HepG2 (cell line): ENCODE measurements around the gene NAA16. TPM values are rescaled to one million over a fixed set of nuclear protein-coding genes. Genes with fewer than 3 reads are reported as not detected.
A peak's percentile ranks its signal among the peaks of the same experiment; 100 is the strongest.
"Not testable (repeated sequence)": the region's sequence is repeated elsewhere in the genome, so short reads cannot be mapped to it uniquely, and the experiment has no call there.

ENCODE experiments used
- ATAC-seq: fragments of 200-7000 bp; cut with Tn5 transposase; 3 replicates; pipeline ENCODE4 v1.9.1; 2020; ENCODE audit warnings: mild to moderate bottlenecking, moderate library complexity
- BruUV-seq: library from RNA; stranded (reverse); fragments of 400-500 nt; replicated peaks from 2 replicates; lab custom pipeline; 2021; lab: Mats Ljungman, UMichigan
- CTCF ChIA-PET: fragments of 300-600 bp; formaldehyde crosslinking; extraction: SDS; loops from one replicate; lab custom pipeline; 2021; ENCODE audit warnings: low total read pairs, inconsistent platforms, low intra/inter-chr PET ratio; lab: Yijun Ruan, JAX
- POLR2A ChIA-PET: fragments of 350-600 bp; sonication (Branson Sonifier 250); formaldehyde crosslinking; loops from one replicate; lab custom pipeline; 2020; ENCODE audit warnings: antibody characterized with exemption, inconsistent platforms; lab: Yijun Ruan, JAX
- DNase-seq: peaks from one replicate; pipeline ENCODE4 v3.0.0-alpha.2; 2015; ENCODE audit warnings: low spot score
- FAIRE-seq: peaks from 3 replicates; lab custom pipeline; 2011; peaks lifted over from hg19 to GRCh38; lab: Jason Lieb, UNC
- H2AFZ ChIP-seq: one replicate; pipeline ENCODE4 v1.6.1; 2011; ENCODE audit warnings: low read length, inconsistent platforms
- H3K27ac ChIP-seq: fragments of 300-600 bp; 3 replicates; pipeline ENCODE4 v1.8.0; 2011; ENCODE audit warnings: mixed run types, mild to moderate bottlenecking, mixed read lengths, low read length, inconsistent platforms; ENCODE audit not compliant: insufficient read depth; ENCODE audit errors: extremely low read length
- H3K27me3 ChIP-seq, 2 experiments: fragments of 200-600 bp in 1 of 2; 2 replicates in 1 of 2; 3 replicates in 1 of 2; pipeline versions ENCODE4 v1.6.0 to v1.8.0; 2011; ENCODE audit warnings: low read length in 2 of 2, mild to moderate bottlenecking in 2 of 2, moderate library complexity in 2 of 2, inconsistent platforms in 1 of 2; ENCODE audit not compliant: insufficient read depth in 2 of 2, control insufficient read depth in 1 of 2
- H3K36me3 ChIP-seq, 2 experiments: fragments of 200-600 bp in 1 of 2; replicated peaks in 1 of 2; 2 replicates in 1 of 2; 3 replicates in 1 of 2; pipeline versions ENCODE4 v1.5.1 to v1.8.0; 2011; ENCODE audit warnings: low read length in 2 of 2, inconsistent platforms in 1 of 2; ENCODE audit not compliant: insufficient read depth in 2 of 2, control insufficient read depth in 1 of 2
- H3K4me1 ChIP-seq: 2 replicates; pipeline ENCODE4 v1.5.1; 2012; ENCODE audit warnings: low read length, inconsistent platforms; ENCODE audit not compliant: insufficient read depth
- H3K4me2 ChIP-seq: 2 replicates; pipeline ENCODE4 v1.6.0; 2011; ENCODE audit warnings: low read depth, low read length, inconsistent platforms
- H3K4me3 ChIP-seq, 3 experiments: fragments of 200-600 bp in 1 of 3; sonication (generic), shearing (Covaris generic) in 1 of 3; replicated peaks in 1 of 3; 2 replicates each; pipeline ENCODE4 v1.5.1; 2011 to 2016; ENCODE audit warnings: low read length in 3 of 3, inconsistent platforms in 2 of 3, low read depth in 2 of 3, mild to moderate bottlenecking in 2 of 3, control low read depth in 1 of 3, mixed read lengths in 1 of 3; ENCODE audit not compliant: insufficient read depth in 1 of 3
- H3K79me2 ChIP-seq: one replicate; pipeline ENCODE4 v1.6.1; 2011; ENCODE audit warnings: low read length, inconsistent platforms; ENCODE audit not compliant: insufficient read depth
- H3K9ac ChIP-seq: 2 replicates; pipeline ENCODE4 v1.6.0; 2011; ENCODE audit warnings: mild to moderate bottlenecking, low read depth, low read length, inconsistent platforms; ENCODE audit not compliant: insufficient read depth
- H3K9me3 ChIP-seq: 2 replicates; pipeline ENCODE4 v1.5.1; 2012; ENCODE audit warnings: mild to moderate bottlenecking, low read length
- H4K20me1 ChIP-seq: 2 replicates; pipeline ENCODE4 v1.6.0; 2011; ENCODE audit warnings: inconsistent platforms, mild to moderate bottlenecking, low read length, moderate library complexity; ENCODE audit not compliant: insufficient read depth
- CEBPB ChIP-seq: IDR thresholded peaks from 2 replicates; pipeline ENCODE4 v1.6.1; 2011; ENCODE audit warnings: low read depth, low read length, improper control_type of control experiment, borderline replicate concordance
- PRDM4 ChIP-seq: sonication (generic); formaldehyde crosslinking; IDR thresholded peaks from 2 replicates; pipeline ENCODE4 v1.9.0; 2021; ENCODE audit warnings: missing genetic modification reagents, borderline replicate concordance
- WIZ ChIP-seq: sonication (generic); formaldehyde crosslinking; IDR thresholded peaks from 2 replicates; pipeline ENCODE4 v1.5.1; 2020; ENCODE audit warnings: mild to moderate bottlenecking, missing genetic modification reagents
- WGBS: methylation state at CpG from one replicate; pipeline ENCODE4 v1.1.6; 2017; ENCODE audit warnings: low lambda C conversion rate; 5-methylcytosine and 5-hydroxymethylcytosine counted together
- in situ Hi-C: cut with HindIII; loops from 2 replicates; pipeline ENCODE4 v1.10.0; 2017; ENCODE audit warnings: low pct_unique_long_range_greater_than_20kb; ENCODE audit not compliant: extremely low pct_ligation_motif_present
- intact Hi-C: fragments of 100-400 bp; cut with micrococcal nuclease; formaldehyde crosslinking; loops from one replicate; pipeline ENCODE4 v1.10.0; 2022; ENCODE audit not compliant: unreplicated experiment
- polyA plus RNA-seq, 8 experiments: library from polyadenylated mRNA; depleted of rRNA in 3 of 8; stranded (reverse) in 7 of 8; unstranded in 1 of 8; fragments of >200 nt; fragmentation: Illumina TruSeq in 4 of 8; extraction: Trizol in 4 of 8; gene quantifications; 2 replicates each; pipeline versions ENCODE4 v1.2.1 to v1.2.3, GENCODE V29; 2011 to 2016; ENCODE audit warnings: low read depth in 4 of 8, missing spikeins in 1 of 8, mixed read lengths in 1 of 8; ENCODE audit not compliant: insufficient read depth in 1 of 8
- total RNA-seq, 5 experiments: library from RNA; depleted of rRNA; stranded (reverse); fragments of >200 nt; fragmentation: Illumina TruSeq; extraction: Trizol; gene quantifications; 2 replicates each; pipeline ENCODE4 v1.2.3, GENCODE V29; 2016; ENCODE audit warnings: low read depth in 1 of 5

The NAA16 gene
- total and polyA plus RNA-seq, 2 of the 13 experiments (the other 11 are each of a cell fraction or from before 2014, with no cell fraction given), result 9.2 to 15.1 TPM

- TF ChIP-seq PRDM4 (CRISPR knock-in tag), result no peak
Measured at GRCh38 chr13:41274881-41275280, 36.2 kb upstream of the NAA16 start (continued).

- Histone ChIP-seq H3K4me3 (no peak overlapping the region), H3K36me3 (no peaks in the 10 kb centered on the region), H3K4me1 (peaks cover 3% of the 10 kb centered on the region), H3K27me3 (peaks cover 0 to 7% of the 10 kb centered on the region in 2 experiments; a peak in 2 of 5 replicates), H3K9me3 (no peaks in the 10 kb centered on the region), H3K27ac (no peak overlapping the region), H3K9ac (no peak overlapping the region), H4K20me1 (no peaks in the 10 kb centered on the region), H3K4me2 (no peak overlapping the region), H2AFZ (no peak overlapping the region), H3K79me2 (no peaks in the 10 kb centered on the region)
- POLR2A ChIA-PET, result no interaction called here
- no peak for DNase-seq
- in situ Hi-C loops, result no loop called here
- ATAC-seq, result no peak
- peak; percentile 13; the same call in 1 of the 2 replicates for TF ChIP-seq CEBPB
- TF ChIP-seq WIZ (CRISPR knock-in tag), result no peak
- FAIRE-seq, result no peak
- CTCF ChIA-PET, result no interaction called here
- no TSS peak for BruUV-seq
- intact Hi-C loops, result no loop called here
Measured at GRCh38 chr13:41276824-41277223, 34.2 kb upstream of the NAA16 start.

- DNase-seq, POLR2A ChIA-PET, H3K9me3 ChIP-seq, intact Hi-C loops, FAIRE-seq, H3K4me3 ChIP-seq, ATAC-seq, H3K9ac ChIP-seq, in situ Hi-C loops, CTCF ChIA-PET, H3K27ac ChIP-seq, H4K20me1 ChIP-seq, H3K27me3 ChIP-seq, H3K36me3 ChIP-seq, BruUV-seq, H3K79me2 ChIP-seq, H2AFZ ChIP-seq, H3K4me2 ChIP-seq: not testable (repeated sequence)
- peaks cover 12% of the 10 kb centered on the region for H3K4me1 ChIP-seq
- 16% methylated on average over 2 of the region's 2 CpGs for WGBS
Measured at GRCh38 chr13:41279156-41279555, 31.9 kb upstream of the NAA16 start.
